ENCODE data around the gene CD93.

CD93 gene

DNA sequence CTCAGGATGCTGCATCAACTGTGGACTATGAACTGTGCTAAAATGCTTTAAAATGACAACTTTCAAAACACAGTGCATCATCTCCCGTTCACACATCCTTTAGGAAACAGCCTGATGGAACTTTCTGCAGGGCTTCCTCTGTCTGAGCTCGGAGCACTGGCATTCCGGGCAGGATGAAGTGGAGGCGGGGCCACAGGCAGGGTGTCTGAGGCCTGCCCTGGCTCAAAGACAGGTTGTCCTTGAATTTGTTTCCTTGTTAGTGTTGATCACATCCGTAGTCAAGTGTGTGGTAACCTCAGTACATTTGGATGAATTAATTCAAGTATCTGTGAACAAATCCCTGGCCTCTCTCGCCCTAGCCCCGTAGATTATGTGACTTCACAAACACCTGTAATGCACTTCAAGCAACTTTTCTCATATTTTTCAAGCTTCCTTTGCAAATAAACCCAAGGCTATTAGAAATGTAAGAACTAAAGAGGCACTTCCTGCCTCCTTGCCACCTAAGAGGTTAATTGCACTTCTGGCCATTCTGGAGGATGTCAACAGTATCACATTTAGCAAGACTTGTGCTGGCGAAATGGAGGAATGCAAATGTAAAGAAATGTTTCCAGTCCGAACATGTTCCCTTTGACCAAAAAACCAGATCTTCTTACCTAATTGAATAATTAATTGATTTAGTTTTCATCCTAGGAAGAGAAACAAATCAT is 3.1 kb downstream of the CD93 start:
- DNase-seq: no peak

DNA sequence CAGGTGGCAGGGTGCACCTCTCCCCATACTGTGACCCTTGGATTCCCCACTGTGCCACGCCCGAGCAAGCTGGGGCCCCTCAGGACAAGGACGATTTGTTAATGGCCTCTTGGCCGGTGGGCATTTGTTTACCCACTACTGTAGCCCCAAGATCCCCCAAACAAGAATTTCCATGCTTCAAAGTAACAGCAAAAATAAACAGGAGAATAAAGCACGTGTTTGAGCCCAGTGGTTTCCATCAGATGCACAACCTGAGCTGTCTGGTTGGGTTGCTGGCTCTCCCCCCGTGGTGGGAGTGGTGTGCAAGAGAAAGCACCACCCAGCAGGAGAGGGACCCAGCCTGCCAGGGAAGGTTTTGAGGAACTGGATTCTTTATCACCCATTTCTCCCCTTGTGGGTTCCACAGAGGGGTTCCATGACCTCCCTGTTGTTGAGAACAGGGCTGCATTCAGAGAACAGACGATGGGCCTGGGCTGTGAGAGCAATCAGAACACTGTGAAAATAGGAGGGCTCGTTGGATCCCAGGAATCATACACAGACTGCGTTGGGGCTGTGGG is 4.8 kb downstream of the CD93 start:
- no peak for DNase-seq

DNA sequence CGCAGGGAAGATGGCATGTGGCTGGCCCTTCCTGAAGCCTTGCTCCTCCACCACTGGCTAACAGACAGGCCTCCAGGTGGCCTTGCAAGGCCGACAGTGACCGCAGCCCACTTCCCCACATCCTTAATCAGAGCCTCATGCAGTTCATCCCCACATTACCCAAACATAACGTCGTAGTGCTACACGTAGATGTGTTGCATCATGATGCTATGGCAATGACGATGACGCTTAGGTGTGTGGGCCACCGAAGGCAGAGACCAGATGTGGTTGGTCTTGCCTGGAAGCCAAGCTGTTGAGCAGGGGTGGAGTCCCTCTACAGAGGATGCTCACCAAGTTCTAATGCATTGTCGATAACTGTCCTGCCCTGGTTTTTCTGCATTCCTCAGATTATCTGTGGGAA is 5.6 kb downstream of the CD93 start:
- DNase-seq: no peak

DNA sequence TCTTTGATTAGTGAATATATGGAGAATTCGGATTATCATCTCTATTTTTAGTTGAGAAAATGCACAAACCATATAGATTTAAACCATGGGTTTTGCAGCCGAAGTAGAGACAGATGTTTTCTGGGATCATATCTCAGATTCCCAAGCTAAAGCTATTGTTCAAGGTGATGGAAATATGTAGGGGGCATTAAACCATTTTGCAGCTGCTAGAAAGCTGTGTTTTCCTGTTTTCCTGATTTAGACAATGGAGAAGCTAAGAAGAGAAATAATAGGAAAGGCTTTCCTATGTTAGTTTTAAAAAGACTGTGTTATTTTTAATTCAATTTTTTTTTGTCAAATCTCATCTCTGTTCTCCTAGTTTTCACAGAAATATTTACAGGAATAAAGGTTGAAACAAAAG is 6.2 kb downstream of the CD93 start:
- no peak for DNase-seq

DNA sequence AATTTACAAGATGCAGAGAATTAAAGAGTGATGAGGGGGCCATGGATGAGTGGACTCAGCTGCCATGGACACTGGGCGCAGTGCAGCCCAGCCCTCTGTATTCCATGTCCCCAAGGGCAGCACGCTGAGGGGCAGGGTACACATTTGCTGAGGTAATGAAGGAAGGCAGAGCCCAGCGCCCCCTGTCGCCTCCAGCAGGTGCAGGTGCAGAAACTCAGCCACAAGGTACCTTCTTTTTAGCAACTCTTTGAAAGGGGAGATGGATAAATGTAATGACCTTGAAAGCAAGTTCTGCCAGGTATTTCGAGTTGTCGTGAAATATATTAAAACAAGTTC is 7.1 kb downstream of the CD93 start:
- DNase-seq: no peak

DNA sequence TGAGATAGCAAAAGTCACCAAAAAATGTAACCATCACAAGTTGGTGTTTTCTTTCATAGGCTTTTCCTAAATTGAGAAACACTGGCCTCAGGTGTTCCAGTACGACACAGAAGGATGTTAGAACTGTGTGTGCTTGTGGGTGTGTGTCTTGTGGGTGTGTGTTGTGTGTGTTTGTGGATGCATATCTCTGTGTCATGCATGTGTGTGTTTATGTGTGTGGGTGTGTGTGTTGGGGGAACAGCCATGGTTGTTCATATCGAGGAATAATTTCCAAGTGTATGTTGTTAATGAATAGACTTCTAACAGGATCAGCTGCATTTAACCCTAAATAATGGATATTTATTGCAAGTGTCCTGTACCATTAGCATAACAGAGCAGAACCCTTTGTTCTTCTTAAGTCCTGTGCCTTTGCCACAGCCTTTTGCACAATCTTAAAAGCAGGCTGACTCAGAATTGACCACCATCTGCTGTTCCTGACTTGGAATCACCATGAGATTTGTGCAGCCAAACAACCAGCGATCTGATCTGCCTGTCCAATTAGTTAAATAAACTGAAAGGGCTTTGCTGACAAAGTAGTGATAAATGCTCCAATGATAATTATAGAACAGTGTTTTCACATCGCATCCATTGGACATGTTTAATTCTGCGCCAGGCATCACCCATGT is 7.6 kb downstream of the CD93 start:
- DNase-seq: peak in 1 of 14 donors; percentile 79

DNA sequence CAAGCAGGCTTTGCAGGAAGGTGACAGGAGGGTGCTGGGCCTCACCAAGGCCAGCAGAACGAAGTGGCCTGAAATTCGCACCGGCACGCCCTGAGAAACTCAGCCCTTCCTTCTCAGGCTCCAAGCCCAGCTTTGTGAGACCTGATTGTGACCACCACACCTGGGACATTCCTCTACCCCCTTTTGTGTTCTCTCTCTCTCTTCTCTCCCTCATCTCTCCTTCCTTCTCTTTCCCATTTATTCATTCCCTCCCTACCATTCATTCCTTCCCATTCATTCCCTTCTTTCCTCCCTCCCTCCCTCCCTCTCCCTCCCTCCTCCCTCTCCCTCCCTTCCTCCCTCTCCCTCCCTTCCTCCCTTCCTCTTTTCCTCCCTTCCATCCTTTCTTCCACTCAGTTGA is 8.8 kb downstream of the CD93 start:
- no peak for DNase-seq

DNA sequence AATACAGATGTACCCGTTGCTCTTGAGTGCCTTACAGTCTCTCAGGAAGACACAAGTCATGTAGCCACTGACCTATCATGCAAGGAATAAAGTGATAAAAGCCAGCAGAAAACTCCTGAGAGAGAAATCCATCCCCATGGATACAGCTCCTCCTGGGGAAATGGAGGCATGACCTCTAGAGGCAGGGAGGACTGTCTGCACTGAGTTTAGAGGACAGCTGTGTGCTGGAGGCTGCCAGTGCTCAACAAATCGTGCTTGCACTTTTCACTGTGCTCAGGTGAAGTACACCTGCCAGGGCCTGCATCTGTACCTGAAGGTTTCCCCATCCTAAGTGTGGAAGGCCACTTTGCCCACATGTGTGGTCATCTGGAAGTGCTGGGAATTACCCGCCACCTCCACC is 12.1 kb downstream of the CD93 start:
- no peak for DNase-seq

DNA sequence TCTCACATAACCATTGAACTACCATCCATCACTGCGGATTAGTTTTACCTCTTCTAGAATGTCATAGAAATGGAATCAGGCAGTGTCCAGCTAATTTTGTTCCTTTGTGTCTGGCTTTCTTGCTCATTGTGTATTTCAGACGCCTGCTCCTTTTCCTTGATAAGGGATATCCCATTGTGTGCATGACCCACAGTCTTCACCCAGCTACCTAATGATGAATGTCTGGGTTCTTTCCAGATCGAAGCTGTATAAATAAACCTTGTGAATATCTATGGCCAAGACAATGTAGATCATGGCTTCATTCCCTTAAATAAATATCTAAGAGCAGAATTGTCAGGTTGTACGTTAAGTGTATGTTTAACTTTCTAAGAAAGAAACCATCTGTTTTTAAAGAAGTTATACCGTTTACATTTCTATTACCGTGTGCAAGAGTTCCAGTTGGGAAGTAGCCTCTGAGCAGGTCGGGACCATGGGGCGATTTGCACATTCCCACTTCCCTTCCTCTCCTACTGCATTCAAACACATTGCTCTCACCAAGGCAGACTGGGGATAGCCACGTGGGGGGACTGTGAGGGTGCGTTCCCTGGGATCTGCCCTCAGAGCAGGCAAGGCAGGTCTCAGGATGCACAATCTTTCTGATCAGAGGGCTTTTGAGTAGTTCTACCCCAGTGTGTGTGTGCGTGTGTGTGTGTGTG is 13.1 kb downstream of the CD93 start:
- DNase-seq: no peak

DNA sequence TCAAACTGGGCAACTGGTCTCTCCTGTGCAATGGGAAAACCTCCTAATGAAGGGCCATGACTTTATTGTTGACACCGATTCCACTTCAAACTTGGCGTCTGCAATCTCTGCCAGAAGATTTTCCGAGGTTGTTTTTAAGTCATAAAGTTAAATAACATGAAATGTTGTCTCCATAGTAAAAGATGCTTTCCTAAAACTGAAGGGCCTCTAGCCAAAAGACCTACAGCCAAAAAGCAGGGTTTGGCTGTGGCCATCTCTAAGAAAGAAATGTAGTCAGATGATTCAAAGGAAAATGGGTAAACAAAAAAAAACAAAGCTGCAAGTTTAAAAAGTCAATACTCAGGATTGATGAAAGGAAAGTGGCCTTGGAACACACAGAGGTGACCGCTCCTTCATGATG is 14.1 kb downstream of the CD93 start:
- DNase-seq: no peak

DNA sequence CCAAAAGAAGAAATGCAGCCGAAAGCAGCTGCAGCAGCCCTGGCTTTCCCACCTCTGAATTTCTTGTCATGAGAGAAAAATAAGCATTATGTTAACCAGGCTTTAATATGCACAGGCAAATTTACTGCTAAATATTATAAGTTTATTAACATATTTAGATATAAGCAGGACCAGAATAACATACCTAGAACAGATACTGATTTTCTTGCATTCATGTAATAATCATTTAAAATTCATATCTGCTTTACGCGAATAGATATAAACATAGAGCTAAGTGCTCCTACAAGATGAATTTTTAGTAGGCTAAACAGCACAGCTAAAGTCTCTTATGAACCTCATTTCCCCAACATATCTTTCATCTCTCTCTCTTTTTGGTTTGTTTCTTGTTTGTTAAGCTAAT is 14.7 kb downstream of the CD93 start:
- DNase-seq: no peak

DNA sequence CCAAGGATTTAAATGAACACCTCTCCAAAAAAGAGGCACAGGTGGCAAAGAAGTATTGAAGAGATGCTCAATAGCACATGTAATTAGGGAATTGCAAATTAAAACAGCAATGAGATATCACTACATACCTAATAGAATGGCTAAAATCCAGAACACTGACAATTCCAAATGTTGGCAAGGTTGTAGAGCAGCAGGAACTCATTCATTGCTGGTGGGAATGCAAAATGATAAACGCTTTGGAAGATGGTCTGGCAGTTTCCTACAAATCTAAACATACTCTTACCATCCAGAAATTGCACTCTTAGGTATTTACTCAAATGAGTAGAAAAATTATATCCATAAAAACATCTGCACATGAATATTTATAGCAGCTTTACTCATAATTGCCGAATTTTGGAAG is 17.0 kb downstream of the CD93 start:
- no peak for DNase-seq

DNA sequence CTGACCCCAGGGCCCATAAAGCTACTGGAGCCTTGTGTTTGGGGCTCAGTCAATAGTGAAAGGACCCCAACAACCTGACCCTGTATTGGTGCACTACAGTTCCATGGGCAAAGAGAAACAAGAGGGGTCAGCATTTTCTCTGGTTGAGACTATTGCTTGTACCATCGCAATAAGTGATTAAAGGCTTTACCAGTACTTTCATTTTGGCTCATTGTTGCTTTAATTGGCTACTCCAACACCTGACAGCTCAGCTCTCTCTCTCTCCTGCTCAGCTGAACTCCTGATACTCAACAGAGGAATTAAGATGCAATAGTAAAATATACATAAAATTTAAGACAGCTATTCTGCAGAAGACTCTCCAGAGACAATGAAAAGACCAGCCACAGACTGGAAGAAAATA is 17.8 kb downstream of the CD93 start:
- DNase-seq: no peak

DNA sequence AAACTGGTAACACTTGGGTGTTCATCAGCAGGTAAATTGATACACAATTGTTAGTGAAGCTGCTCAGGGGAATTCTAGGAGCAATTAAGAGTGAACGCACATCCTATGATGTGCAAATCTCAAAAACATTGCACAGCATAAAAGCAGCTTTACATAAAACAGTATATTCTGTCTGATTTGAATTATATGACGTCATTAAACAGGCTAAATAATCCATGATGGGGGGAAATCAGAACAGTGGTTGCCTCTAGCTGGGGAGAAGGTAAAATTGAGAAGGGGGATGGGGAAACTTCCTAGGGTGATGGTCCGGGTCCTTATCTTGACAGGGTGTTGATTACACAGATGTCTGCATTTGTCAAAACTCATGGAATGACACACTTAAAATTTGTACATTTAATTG is 19.4 kb downstream of the CD93 start:
- no peak for DNase-seq

DNA sequence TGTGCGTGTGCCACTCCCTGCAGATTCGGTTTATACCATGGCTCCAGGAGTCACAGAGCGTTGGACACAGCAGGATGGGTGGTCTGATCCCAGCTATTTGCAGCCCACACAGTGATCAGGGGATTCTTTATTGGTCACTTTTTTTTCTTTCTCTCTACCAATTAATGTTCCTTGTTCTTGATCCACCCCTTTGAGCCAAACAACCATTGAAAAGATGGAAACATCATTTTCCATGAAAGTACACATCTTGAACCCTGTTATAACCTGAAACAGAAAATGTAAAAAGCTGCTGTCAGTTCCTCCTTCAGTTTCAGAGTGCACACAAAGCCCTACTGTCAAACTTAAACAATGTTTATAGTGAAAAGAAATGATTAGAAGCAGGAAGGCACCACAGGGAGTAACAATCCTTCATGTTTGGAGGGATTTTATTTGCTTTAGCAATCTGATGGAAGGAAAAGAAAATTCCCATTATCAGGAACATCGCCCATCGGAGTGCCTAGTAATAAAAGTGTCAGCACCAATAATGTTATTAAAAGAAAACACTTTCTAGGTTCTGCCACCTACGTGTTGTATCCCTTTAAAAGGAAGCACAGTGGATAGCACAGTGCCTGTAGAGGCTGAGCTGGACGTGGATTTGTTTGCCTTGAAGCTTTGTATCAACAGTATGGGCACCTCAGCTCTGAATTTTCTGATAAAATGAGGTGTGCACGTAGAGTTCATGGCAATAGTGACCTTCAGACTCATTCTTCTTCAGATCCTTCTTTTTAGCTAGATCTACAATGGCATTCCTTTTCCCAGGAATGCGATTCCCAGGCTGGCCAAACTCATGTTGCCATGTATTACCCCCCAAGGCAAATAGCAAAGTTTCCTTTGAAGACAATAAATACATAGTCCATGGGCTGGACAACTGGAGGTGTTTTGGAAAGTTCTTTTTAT is 20.6 kb downstream of the CD93 start:
- no peak for DNase-seq

DNA sequence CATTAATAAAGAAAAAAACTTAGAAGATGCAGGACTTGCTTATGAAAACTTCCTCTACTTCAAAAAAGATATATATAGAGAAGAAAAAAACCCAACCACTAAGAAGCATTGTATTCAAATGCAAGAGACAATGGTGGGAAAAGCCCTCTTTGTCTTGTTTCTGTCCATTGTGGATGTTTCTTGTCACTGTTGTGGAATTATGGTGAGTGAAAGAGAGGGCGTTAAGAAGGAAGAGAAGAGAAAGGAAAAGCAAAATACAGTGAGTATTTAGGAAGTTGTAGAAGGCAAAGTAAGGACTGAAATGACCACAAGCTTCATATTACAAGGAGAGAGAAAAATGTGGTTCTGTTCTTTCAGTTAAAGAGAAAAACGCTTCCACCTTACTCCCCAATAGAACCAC is 22.5 kb downstream of the CD93 start:
- DNase-seq: no peak

DNA sequence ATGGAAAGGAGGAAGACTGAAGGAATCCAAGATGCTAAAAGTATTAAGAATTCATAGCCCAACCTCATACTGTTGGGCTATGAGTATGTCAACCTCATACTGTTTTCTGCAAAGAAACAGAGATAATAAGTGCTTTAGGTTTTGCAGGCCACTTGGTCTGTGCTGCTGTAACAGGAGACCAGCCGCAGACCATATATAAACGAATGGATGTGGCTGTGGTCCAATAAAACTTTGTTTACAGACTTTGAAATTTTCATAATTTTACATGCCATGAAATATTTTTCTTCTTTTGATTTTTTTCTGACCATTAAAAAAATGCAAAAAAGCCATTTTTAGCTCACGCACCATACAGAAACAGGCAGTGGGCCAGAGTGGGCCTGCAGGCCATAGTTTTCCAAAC is 23.0 kb downstream of the CD93 start:
- no peak for DNase-seq

DNA sequence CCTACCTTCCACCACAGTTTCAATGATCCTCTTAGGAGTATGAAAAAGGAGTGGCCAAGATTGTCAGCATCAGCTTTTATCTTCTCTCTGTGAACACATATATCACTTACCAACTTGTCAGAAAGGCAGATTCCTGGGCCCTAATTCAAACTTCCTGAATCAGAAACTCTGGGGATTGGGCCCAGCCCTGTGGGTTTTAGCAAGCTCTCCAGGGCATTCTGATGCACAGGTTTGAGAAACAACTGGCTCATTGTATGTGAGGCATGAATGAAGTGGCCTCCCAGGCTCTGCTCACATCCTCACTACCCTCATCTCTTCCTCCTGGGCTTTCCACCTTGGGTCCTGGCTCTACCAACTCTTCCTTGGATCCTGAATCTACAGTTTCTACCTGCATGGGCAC is 23.5 kb downstream of the CD93 start:
- no peak for DNase-seq

DNA sequence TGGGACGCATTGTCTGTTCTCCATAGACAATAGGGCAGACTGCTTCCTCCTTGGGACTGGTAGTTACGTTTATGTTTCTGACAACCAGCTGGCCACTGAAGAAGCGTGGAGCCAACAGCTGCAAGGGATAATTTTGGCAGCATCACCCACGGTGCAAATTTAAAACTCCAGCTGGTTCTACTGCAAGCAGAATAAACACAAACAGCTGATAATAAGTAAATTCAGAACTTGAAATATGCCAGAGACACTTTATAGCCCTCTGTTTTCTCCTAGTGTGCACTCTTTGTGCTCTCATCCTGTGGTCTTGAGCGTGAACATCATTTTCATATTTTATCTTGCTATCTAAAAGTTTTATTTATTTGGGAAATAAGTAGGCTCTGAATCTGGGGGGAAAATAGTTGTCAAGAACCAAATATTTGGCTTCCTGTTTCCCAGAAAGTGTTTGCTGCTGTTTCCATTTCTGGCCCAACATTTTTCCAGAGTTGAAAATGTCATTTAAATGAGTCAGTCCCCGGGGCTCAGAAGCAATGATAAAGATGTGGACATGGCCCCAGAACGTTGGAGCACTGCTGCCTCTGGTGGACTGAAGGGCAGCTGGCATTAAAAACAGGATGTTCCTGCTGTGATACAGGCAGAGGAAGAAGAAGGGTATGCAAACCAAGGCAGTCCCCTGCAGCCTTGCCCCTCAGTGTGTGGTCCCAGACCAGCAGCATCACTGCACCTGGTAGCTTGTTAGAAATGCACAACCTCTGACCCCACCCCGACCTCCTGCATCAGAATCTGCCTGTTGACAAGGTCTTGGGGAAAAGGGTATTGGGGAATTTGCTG is 24.2 kb downstream of the CD93 start:
- no peak for DNase-seq

DNA sequence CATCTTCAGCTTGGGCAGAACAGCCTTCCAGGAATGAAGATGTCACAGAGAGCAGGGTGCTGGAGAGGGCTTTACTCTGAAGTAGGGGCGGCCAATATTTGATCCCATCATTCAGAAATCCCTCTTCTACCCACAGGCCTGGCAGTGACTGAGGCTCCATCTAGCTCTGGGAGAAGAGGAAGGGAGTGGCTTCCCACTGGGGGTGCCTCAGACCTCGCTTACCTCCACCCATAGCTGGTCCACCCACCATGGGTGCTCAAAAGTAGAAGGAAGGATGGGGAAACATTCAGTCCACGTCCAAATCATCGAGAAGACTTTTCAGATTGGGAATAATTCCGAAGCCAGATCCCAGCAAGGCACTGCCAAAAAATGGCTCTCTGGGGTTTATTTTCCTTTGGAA is 24.9 kb downstream of the CD93 start:
- no peak for DNase-seq

DNA sequence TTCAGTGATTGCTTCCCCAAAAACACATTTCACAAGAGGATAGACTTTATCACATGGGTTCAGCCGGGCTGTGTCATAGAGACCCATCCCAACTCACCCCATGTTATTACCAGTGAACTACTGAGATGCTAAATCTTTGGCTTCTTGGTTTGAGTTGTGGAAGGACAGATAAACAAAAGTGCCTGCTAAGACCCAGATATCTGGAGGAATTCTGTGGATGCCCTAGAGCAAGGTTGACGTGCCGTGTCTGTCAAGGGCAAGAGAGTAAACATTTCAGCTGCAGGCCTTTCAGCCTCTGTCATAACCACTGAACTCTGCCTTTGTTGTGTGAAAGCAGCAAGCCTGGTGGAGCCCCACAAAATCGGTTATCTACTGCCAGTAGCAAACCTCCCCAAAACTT is 25.5 kb downstream of the CD93 start:
- DNase-seq: no peak

DNA sequence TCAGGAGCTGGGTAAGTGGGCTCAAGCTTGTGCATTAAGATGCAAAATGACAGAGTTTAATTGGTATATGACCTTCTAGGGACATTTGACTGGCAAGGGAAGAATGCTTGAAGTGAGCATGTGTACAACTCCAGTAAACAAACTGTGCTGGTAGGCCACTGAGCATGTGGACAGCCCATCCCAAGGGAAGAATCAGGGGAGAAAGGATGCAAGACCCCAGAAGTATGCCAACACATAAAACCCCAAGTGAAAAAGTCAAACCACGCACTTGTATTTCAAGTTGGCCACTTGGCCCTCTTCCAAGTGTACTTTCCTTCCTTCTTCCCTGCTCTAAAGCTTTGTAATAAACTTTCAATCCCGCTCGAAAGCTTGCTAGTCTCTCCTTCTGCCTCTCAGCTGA is 26.3 kb downstream of the CD93 start:
- DNase-seq: no peak
